BJ (cell line): Measurements from ENCODE around the gene SAP30BP. TPM values are rescaled to one million over a fixed set of nuclear protein-coding genes. Genes with fewer than 3 reads are reported as not detected.

Experiments
- CTCF ChIA-PET: fragments of 350-600 bp; formaldehyde crosslinking; extraction: SDS; loops from one replicate; lab custom pipeline; 2021; ENCODE audit warnings: antibody characterized with exemption, inconsistent platforms; lab: Yijun Ruan, JAX
- POLR2A ChIA-PET: fragments of 300-600 bp; sonication (Branson Sonifier 250); formaldehyde crosslinking; extraction: SDS; loops from one replicate; lab custom pipeline; 2021; ENCODE audit warnings: antibody characterized with exemption; lab: Charles Lee
- DNase-seq: peaks from one replicate; pipeline ENCODE4 v3.0.0-alpha.2; 2011; ENCODE audit warnings: low read depth
- H3K27me3 ChIP-seq: 2 replicates; pipeline ENCODE4 v1.6.0; 2011; ENCODE audit warnings: low read length; ENCODE audit not compliant: control insufficient read depth, insufficient read depth
- H3K36me3 ChIP-seq: 2 replicates; pipeline ENCODE4 v1.5.1; 2011; ENCODE audit warnings: low read length; ENCODE audit not compliant: control insufficient read depth, insufficient read depth
- H3K4me3 ChIP-seq: 2 replicates; pipeline ENCODE4 v1.5.1; 2011; ENCODE audit warnings: low read depth, mild to moderate bottlenecking, control low read depth, low read length
- CTCF ChIP-seq: IDR thresholded peaks from 2 replicates; pipeline ENCODE4 v1.5.1; 2011; ENCODE audit warnings: low read depth, mild to moderate bottlenecking, control low read depth, inconsistent platforms, low read length, moderate library complexity; ENCODE audit not compliant: insufficient read depth
- polyA plus RNA-seq: library from polyadenylated mRNA; depleted of rRNA; stranded (reverse); fragments of >200 nt; gene quantifications from 2 replicates; pipeline ENCODE4 v1.2.3, GENCODE V29; 2011

The SAP30BP gene
- polyA plus RNA-seq, 1 experiment, result 84.8 TPM

GRCh38 chr17:75703591-75703990 lies 36.5 kb downstream of the SAP30BP start:
- Histone ChIP-seq H3K36me3 (peaks cover 41% of the 10 kb centered on the region), H3K4me3 (no peak overlapping the region), H3K27me3 (no peaks in the 10 kb centered on the region)
- DNase-seq, result no peak
- TF ChIP-seq CTCF, result no peak
- ChIA-PET POLR2A (no interaction called here), CTCF (interaction anchor here (0.9 to 1.3 kb wide), 4 partner anchors 24 to 51 kb away, joined by 3 to 4 read pairs (median 4); no protein-coding TSS in a partner anchor)

- Histone ChIP-seq H3K36me3 (peaks cover 41% of the 10 kb centered on the region), H3K4me3 (no peak overlapping the region), H3K27me3 (no peaks in the 10 kb centered on the region)
- DNase-seq, result no peak
- POLR2A ChIA-PET, result no interaction called here
- no peak for TF ChIP-seq CTCF
- CTCF ChIA-PET, result interaction anchor here (0.8 to 1.4 kb wide), 7 partner anchors 10 to 72 kb away, joined by 3 to 6 read pairs (median 3); partner anchors contain the start of gene SMIM5
Observed at GRCh38 chr17:75704963-75705875, 38.1 kb downstream of the SAP30BP start.

- DNase-seq, result no peak
- peaks cover 36% of the 10 kb centered on the region for H3K36me3 ChIP-seq
- CTCF ChIA-PET, result interaction anchor here (0.9 to 1.4 kb wide), 4 partner anchors 11 to 42 kb away, joined by 3 to 4 read pairs (median 3); no protein-coding TSS in a partner anchor
- H3K27me3 ChIP-seq, result no peaks in the 10 kb centered on the region
- no peak for TF ChIP-seq CTCF
- POLR2A ChIA-PET, result no interaction called here
- no peak overlapping the region for H3K4me3 ChIP-seq
Observed at GRCh38 chr17:75706042-75706728, 39.0 kb downstream of the SAP30BP start.

GRCh38 chr17:75707079-75707571 lies 40.0 kb downstream of the SAP30BP start:
- Histone ChIP-seq H3K4me3 (no peak overlapping the region), H3K27me3 (no peaks in the 10 kb centered on the region), H3K36me3 (peaks cover 34% of the 10 kb centered on the region)
- no peak for TF ChIP-seq CTCF
- ChIA-PET CTCF (interaction anchor here (1.2 to 1.4 kb wide), 2 partner anchors 12 to 41 kb away, joined by 3 to 4 read pairs; no protein-coding TSS in a partner anchor), POLR2A (no interaction called here)
- no peak for DNase-seq
